ENCODE data around the gene SLC45A3.

DNA sequence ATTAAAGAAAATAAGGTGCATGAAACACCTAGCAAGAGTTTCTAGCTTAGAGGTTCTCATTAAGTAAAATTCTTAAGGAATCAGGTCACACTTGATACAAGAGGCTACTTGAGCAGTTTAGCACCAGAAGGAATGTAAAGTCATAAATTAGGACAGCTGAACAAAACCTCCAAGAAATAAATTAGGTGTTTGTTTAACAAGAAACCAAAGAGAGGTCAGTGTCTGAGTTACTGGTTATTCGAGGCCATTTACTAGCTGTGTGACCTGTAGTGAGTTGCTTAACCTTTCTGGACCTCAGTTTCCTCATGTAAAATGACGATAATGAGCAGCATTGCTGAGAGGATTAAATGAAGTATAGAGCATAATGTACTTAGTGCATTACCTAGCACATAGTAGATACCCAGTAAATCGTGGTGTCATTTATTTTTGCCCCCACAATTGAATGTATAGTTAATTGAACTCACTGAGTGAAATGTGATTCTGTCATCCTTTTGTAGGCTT is 47.6 kb downstream of the SLC45A3 start:
- TF ChIP-seq TAF1 (IDR thresholded peaks at IDR 0.05; ENCODE audit: low read depth, low read length), result no peak
- TF ChIP-seq POLR2A (IDR thresholded peaks at IDR 0.05; ENCODE audit: low read depth, low read length), result no peak
- no peak for TF ChIP-seq POLR2AphosphoS5 (IDR thresholded peaks at IDR 0.05; ENCODE audit: low read depth, low read length)
- TF ChIP-seq SPI1 (IDR thresholded peaks at IDR 0.05; ENCODE audit: low read depth, low read length), result no peak
- TF ChIP-seq POU2F2 (IDR thresholded peaks at IDR 0.05; ENCODE audit: low read depth, low read length), result no peak
- TF ChIP-seq PAX5 (IDR thresholded peaks at IDR 0.05; ENCODE audit: insufficient read depth, low read length, severe bottlenecking), result no peak
